ENCODE data around the gene C10orf105.

Gene C10orf105, protein sequence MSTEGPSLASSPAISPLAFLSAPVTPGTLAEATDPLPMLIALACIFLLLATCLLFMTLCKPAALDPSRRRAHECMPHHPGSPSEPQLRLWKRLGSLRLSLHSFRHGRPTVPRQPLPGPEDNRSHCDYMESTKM

DNA sequence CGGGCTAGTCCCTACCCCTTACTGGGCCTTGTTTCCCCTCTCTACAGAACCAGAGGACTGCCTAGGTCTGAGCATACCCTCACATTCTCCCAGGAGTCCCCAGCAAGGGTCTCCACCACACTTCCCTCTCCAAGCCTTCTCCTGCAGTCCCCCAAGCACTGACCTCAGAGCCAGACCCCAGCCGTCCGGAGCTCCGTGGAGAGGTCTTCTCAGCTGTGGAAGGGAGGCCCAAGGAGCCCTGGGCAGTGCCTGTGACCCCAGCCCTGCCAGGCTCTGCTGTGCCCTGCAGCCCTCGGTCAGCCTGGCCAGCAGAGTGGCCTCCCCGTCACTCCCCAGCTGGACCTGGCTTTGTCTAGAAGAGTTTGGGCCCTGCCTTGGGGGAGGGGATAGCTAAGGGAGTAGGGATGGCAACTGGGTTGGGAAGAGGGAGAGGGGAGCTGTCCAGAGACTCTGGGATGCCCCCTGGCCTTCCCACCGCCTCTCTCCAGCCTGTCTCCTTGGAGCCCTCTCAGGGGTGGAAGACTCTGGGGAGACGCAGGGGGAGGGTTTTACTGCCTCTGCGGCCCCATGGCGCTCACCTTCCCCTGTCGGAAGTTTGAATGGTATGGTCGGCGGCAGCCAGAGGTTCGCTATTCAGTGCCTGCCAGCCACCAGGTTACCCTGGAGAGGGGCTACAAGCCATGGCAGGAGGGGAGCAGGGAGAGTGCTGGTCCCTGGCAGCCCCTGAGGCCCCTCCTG lies at the start of gene C10orf105:
TSS of gene C10orf105 (minus strand) at position 315 of the 738 bp plus-strand sequence. CDS start 3,441 bp downstream, outside the sequence.
- no peak for TF ChIP-seq CTCF (IDR thresholded peaks at IDR 0.05)
- DNase-seq (ENCODE audit: low spot score): no peak
- Histone ChIP-seq H3K4me3 (no peak within 1 kb of the TSS), H3K27ac (peak within 1 kb of the TSS; percentile 39 to 82)

GRCh38 chr10:71767420-71768035 lies 48.0 kb upstream of the C10orf105 start:
- H3K4me3 ChIP-seq: peak overlapping the region; percentile 49
- peak overlapping the region; percentile 94 to 96 for H3K27ac ChIP-seq
- DNase-seq (ENCODE audit: low spot score): no peak
- no peak for TF ChIP-seq CTCF (IDR thresholded peaks at IDR 0.05)

DNA sequence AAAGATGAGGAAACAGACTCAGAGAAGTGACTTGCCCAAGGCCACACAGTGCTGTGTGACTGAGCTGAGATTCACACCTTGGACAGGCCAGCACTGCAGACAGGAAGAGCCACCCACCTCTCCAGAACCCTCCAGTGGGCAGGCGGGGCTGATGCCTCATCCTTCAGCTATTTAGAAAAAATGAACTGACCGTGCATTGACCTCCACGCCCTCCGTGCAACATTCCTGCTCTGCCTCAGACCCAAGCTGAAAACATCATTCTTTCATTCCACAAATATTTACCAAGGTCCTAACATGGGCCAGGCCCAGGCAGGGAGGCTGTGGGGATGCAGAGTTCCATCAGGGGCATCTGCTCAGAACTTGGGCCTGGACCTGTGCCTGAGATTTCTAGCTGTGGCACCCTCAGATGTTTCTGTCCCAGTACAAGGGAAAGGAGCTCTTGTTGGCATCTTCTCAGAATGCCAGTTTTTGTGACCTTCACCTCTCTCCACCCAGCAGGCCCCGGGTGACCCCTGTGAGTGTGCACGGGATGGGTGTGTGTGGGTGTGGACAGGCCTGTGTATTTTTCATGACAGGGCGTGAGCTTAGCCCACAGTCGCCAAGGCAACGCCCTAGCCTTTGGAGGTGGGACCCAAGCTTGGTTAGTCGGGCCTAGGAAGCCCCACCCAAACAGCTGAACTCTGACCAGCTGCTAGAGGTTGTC lies 47.3 kb upstream of the C10orf105 start:
- DNase-seq (ENCODE audit: low spot score): peak; percentile 91
- peak overlapping the region; percentile 94 to 96 for H3K27ac ChIP-seq
- TF ChIP-seq CTCF (IDR thresholded peaks at IDR 0.05): no peak
- peak overlapping the region; percentile 49 for H3K4me3 ChIP-seq

- no peak for TF ChIP-seq CTCF (IDR thresholded peaks at IDR 0.05)
- Histone ChIP-seq H3K27ac (peak overlapping the region; percentile 94 to 96), H3K4me3 (peak overlapping the region; percentile 32)
- no peak for DNase-seq (ENCODE audit: low spot score)
Observed at GRCh38 chr10:71765906-71766716, 46.5 kb upstream of the C10orf105 start.

- H3K27ac ChIP-seq: peak overlapping the region; percentile 94 to 96
- DNase-seq (ENCODE audit: low spot score): no peak
- H3K4me3 ChIP-seq: peak overlapping the region; percentile 32
- no peak for TF ChIP-seq CTCF (IDR thresholded peaks at IDR 0.05)
Observed at GRCh38 chr10:71765176-71765904, 45.8 kb upstream of the C10orf105 start.

Measured in coronary artery (tissue), 2 donors.